LNCaP clone FGC (cell line): ENCODE data around the gene ICOS.
"Not testable (repeated sequence)": the region's sequence is repeated elsewhere in the genome, so short reads cannot be mapped to it uniquely, and the experiment has no call there.

Source experiments
- DNase-seq: peaks from one replicate; pipeline ENCODE4 v3.0.0-alpha.2; 2011; ENCODE audit warnings: low read depth
- H3K4me3 ChIP-seq: 2 replicates; pipeline ENCODE4 v1.5.1; 2011; ENCODE audit warnings: mild to moderate bottlenecking, low read depth, low read length, control low read depth
- CTCF ChIP-seq: IDR thresholded peaks from 2 replicates; pipeline ENCODE4 v1.5.1; 2012; ENCODE audit warnings: mild to moderate bottlenecking; ENCODE audit not compliant: control insufficient read depth, insufficient read depth; ENCODE audit errors: extremely low read depth

The ICOS gene

GRCh38 chr2:203971251-203971650 is 34.7 kb downstream of the ICOS start:
- no peak for DNase-seq
- no peak for TF ChIP-seq CTCF
- H3K4me3 ChIP-seq, result no peak overlapping the region

- H3K4me3 ChIP-seq, result no peak overlapping the region
- no peak for DNase-seq
- TF ChIP-seq CTCF, result no peak
Observed at GRCh38 chr2:203972066-203972465, 35.5 kb downstream of the ICOS start.

- no peak for DNase-seq
- TF ChIP-seq CTCF, result no peak
- no peak overlapping the region for H3K4me3 ChIP-seq
Observed at GRCh38 chr2:203973000-203973399, 36.4 kb downstream of the ICOS start.

GRCh38 chr2:203973676-203974075 is 37.1 kb downstream of the ICOS start:
- DNase-seq, result no peak
- no peak for TF ChIP-seq CTCF
- H3K4me3 ChIP-seq, result no peak overlapping the region

GRCh38 chr2:203975912-203976311 is 39.3 kb downstream of the ICOS start:
- DNase-seq, result no peak
- TF ChIP-seq CTCF, result no peak
- H3K4me3 ChIP-seq, result no peak overlapping the region

- no peak for DNase-seq
- no peak for TF ChIP-seq CTCF
- H3K4me3 ChIP-seq, result no peak overlapping the region
Observed at GRCh38 chr2:203982276-203982675, 45.7 kb downstream of the ICOS start.

GRCh38 chr2:203983064-203983715 is 46.6 kb downstream of the ICOS start:
- TF ChIP-seq CTCF, result no peak
- no peak overlapping the region for H3K4me3 ChIP-seq
- DNase-seq, result no peak

GRCh38 chr2:203985978-203986377 is 49.4 kb downstream of the ICOS start:
- not testable (repeated sequence) for DNase-seq, H3K4me3 ChIP-seq
